ENCODE data around the gene ARHGEF7.
"Not testable (repeated sequence)": the region's sequence is repeated elsewhere in the genome, so short reads cannot be mapped to it uniquely, and the experiment has no call there.

The ARHGEF7 gene

GRCh38 chr13:111175372-111175771 is 60.3 kb downstream of the ARHGEF7 start:
- DNase-seq, result no peak

DNA sequence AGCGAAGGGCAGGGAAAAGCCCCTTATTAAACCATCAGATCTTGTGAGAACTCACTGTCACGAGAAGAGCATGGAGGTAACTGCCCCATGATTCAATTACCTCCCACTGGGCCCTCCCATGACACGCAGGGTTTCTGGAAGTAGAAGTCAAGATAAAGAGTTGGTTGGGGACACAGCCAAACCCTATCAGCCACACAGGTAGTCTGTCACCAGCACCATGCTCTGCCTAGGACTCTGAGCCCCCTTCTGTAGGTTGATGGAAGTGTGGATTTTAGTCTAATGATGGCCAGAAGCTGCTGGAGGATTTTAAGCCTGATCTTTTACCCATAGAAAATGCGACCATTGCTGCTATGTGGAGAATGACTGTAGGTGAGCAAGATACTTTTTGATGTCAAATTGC is 60.8 kb downstream of the ARHGEF7 start:
- no peak for DNase-seq

GRCh38 chr13:111176421-111176820 is 61.3 kb downstream of the ARHGEF7 start:
- no peak for DNase-seq

GRCh38 chr13:111177081-111177711 is 62.1 kb downstream of the ARHGEF7 start:
- no peak for DNase-seq

DNA sequence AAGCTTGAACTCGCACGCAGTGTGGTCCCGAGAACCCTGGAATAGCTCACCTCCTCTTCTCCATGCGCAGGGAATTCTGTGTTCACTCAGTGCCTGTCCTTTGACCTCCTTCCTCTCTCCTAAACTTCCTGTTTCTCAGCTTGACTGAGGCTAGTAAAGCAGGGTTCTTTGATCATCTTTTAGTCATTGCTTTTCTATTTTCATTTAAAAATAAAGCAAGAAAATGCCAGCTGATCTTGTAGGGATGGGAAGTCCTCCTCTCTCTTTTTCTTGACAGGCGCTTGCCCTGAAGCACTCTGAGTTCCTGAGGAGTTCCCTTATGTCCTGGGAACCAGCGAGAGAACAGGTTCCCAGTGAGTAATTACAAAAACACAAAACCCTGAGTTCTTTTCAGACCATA is 62.8 kb downstream of the ARHGEF7 start:
- no peak for DNase-seq

DNA sequence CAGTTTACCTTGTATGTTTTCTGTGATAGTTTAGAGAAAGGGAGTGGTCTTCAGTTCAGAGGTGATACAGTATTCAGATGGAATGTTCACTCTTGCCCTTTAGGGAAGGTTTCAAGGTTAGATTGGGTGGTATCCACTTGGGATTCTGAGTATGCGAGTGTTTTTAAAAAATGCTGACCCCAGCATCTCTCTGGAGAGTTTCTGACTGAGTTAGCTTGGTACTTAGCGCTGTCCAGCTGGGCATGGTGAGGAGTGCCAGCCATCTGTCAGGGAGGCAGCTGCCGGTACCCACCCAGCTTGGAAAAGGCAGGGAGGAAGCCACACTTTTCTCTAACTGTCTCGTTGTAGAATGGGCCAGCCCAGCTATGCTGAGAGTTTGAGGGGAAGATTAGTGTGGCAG is 63.3 kb downstream of the ARHGEF7 start:
- no peak for DNase-seq

- DNase-seq, result no peak
Observed at GRCh38 chr13:111179908-111180760, 65.0 kb downstream of the ARHGEF7 start.

GRCh38 chr13:111181977-111182376 is 66.9 kb downstream of the ARHGEF7 start:
- no peak for DNase-seq

DNA sequence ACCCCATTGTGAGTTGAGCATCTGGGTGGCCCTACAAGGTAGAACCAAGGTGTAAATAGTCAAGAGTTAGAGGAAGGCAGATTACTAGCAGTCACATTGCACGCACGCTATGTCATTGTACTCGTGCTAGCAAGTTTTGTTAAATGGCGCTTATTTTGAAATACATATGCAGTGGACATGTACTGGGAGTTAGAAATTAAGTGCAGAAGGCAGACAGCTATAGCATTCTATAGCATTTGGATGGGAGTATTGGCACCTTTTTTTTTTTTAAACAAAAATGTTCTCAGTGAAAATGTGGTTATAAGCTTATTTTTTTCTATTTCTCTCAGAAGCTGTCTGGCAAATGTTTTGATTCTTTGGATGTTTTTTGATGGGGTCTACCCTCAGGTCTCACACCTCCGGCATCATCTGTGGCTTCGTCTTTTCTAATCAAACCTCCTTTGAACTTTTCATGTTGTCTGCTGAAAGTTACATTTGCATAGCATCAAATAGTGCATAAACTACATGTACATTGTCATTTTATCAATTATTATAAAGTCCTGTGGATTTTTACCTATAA is 68.1 kb downstream of the ARHGEF7 start:
- no peak for DNase-seq

DNA sequence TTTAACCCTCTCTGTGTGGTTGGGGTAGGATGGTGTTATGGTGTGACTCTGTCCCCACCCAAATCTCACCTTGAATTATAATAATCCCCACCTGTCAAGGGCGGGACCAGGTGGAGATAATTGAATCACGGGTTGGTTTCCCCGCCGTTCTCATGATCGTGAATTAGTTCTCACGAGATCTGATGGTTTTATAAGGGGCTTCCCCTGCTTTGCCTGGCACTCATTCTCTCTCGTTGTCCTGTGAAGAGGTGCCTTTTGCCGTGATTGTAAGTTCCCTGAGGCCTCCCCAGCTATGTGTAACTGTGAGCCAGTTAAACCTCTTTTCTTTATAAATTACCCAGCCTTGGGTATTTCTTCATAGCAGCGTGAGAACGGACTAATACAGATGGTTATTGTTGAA is 68.8 kb downstream of the ARHGEF7 start:
- DNase-seq, result no peak

DNA sequence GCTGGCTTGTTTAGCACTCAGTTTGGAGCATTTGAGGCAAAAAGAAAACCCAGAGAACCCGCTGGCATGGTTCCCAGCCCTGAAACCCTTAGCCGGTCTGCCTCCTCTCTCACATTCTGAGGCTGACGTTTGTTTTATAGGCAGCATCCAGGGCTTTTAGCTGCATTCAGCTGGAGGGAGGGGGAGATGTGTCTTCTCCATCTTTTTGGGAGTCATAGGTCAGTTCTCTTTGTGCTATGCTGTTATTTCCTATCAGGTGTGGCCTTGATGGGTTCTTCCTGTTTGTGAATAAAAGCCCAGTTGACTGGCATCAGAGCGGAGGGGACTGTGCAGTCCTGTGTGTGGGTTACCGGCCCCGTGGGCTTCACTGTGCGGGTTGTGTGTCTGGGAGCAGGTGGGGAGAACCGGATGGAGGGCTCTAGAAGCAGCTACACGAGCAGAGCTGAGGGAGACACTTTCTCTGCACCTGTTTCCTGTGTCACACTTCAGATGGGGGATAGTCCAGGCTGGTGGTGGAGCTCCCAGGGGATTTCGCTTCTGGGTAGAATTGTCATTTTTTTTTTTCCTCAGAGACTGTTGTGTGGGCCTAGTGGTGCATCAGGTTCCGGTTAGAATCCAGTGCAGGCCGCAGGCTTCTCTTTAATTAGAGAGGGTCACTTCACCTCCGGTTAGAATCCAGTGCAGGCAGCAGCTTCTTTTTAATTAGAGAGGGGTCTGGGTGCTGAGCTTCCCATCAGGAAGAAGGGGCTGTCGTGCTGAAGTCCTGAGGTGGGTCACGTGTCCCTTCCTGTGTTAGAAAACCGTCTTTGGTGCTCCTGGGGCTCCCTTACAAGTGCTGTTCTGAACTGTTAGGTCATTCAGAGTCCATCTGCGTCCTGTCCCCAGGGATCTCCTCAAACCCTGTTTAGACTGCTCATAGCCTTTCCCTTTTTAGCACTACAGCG is 69.6 kb downstream of the ARHGEF7 start:
- DNase-seq, result no peak

DNA sequence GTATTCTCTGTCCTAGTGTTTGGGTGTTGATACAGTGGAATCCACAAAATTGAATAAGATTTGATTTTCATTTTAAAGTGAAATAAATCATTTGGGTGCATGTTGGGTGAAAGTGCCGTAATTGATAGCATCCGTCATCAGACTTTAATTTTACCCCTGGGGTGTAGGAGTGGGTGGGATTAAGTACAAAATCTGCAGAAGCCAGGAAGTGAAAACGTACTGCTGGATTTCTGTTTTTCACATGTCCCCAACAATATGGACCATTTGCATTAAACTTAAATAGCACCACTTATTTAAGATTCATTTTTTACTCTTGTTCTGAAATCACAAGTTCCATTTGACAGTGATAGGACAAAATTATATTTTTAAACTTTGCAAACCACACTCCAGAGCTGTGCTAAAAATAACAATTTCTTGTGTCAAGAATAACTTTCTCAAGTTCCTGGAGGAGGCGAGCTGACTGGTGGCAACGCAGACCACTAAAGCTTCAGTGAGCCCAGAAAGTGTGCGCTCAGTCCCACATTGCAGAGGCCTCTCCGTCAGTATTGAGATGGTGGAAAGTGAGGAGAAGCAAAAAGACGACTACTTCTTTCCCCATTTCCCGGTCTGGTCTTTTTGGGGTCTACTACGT is 71.3 kb downstream of the ARHGEF7 start:
- no peak for DNase-seq

DNA sequence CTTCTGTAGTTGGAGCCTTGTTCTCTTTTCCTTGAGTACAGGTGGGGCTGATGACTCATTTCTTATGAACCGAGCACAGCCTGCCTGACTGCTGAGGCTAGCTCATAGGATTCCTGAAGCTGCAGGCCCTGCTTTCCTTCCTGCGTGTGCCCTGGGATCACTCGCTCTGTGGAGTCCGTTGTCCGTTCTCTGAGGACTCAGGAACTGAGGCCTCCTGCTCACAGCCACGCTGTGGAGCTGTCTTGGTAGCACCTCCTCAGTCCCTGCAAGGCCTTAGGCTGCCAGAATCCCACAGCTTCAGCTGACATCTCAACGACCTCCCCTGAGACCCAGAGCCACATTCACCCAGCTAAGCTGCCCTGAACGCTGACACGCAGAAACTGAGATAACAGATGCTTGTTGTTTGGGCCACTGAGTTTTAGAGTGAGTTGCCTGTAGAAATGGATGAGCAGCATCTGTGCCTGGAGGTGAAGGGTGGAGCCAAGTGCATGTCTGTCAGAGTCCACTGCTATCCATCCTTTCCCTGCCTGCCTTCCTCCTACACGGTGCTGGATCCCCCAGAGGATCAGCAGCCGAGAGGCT is 72.9 kb downstream of the ARHGEF7 start:
- DNase-seq, result peak in 1 of 2 experiments; percentile 5

DNA sequence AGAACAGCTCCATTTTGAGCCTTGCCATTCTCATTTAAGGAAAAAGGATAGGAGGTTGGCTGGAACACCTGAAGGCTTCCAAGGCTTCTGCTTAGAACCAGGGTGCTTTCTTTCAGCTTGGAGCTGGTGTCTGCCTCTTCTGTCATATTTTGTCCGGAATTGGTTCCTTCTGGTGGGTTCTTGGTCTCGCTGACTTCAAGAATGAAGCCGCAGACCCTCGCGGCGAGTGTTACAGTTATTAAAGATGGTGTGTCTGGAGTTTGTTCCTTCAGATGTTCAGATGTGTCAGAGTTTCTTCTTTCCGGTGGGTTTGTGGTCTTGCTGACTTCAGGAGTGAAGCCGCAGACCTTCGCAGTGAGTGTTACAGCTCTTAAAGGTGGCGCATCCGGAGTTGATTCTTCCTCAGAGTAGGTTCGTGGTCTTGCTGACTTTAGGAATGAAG is 74.0 kb downstream of the ARHGEF7 start:
- DNase-seq, result not testable (repeated sequence)

- not testable (repeated sequence) for DNase-seq
Observed at GRCh38 chr13:111189516-111189915, 74.4 kb downstream of the ARHGEF7 start.

DNA sequence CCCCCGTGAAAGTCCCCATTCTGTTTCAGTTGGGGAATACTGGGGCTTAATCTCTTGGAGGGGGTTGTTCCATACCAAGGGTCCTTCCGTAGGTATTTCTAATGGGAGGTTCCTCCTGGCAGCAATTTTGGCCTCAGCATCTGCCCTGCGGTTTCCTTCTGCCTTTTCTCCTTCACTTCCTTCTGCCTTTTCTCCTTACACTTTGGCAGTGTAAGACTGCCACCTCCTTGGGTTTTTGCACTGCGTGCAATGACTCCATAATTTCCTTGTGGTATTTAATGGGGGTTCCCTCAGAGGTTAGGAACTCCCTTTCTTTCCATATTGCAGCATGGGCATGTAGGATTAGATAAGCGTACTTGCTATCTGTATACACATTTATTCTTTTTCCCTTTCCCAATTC is 78.1 kb downstream of the ARHGEF7 start:
- DNase-seq, result not testable (repeated sequence)

- not testable (repeated sequence) for DNase-seq
Observed at GRCh38 chr13:111194651-111195050, 79.5 kb downstream of the ARHGEF7 start.

DNA sequence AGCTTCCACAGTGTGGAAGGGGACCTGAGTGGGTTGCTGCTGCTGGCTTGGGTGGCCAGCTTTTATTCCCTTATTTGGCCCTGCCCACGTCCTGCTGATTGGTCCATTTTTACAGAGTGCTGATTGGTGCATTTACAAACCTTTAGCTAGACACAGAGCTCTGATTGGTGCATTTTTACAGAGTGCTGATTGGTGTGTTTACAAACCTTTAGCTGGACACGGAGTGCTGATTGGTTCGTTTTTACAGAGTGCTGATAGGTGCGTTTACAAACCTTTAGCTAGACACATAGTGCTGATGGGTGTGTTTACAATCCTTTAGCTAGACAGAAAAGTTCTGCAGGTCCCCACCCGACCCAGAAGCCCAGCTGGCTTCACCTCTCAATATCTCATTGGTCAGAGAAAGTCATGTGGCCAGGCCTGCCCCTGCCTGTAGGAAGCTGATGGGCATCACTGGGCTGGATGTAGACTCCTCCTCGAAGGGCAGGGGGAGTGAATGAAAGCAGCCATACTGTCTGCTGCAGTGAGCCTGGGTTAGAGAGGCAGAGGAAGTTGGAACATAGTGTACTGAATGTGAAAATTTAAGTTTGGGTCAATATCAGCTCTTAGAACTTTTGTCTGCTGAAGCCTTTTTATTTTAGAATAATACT is 83.7 kb downstream of the ARHGEF7 start:
- DNase-seq, result not testable (repeated sequence)

- DNase-seq, result no peak
Observed at GRCh38 chr13:111201304-111201940, 86.3 kb downstream of the ARHGEF7 start.

DNA sequence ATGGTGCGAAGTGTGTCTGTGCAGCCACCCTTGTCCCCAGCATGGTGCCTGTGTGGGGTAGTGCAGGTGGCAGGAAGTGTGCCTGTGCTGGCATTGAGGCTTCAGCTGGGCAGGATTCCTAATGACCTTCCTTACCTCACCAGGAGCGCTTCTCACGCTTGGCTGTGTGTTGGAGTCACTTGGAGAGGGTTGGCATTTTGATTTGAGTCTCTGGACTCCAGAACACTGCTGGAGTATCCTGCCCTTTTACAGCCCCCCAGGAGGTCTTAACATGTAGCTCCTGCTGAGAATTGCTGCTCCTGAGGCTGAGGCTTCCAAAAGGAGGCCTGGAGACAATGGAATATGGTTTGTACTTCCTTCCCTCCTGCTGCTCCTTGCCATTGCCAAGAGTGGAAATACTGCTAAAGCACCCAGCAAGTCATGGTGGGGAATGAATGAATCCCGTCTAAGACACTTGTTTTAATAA is 87.1 kb downstream of the ARHGEF7 start:
- no peak for DNase-seq

DNA sequence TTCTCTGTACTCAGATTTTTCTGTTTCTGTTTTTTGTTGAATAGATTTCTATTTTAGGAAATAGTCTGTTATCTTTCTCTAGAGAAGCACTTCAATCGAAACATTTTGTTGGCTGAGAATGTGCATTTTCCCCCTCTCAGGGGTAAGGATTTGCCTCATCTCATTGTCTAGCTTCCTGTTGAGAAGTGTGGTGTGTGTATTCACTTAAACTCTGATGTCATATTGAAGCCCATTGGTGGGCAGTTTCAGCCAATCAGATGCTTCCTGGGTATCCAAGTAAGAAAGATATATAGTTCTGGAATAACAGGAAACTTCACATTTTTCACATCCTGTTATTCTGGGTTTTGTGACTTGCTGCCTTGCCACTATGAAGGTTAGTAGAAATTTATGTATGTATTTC is 87.6 kb downstream of the ARHGEF7 start:
- DNase-seq, result no peak

All from NCI-H446 (cell line).